HT1080 (cell line): ENCODE measurements around the gene TMEM171. TPM values are rescaled to one million over a fixed set of nuclear protein-coding genes. Genes with fewer than 3 reads are reported as not detected.

Experiments
- DNase-seq: peaks from one replicate; pipeline ENCODE4 v3.0.0-alpha.2; 2015; ENCODE audit warnings: low read depth
- polyA plus RNA-seq, 2 experiments: library from polyadenylated mRNA; depleted of rRNA; stranded (reverse); fragments of >200 nt; gene quantifications; 2 replicates each; pipeline ENCODE4 v1.2.3, GENCODE V29; 2015
- total RNA-seq: library from RNA; depleted of rRNA; stranded (reverse); fragments of >200 nt; shearing (Covaris generic); gene quantifications from 2 replicates; pipeline ENCODE4 v1.2.3, GENCODE V29; 2014; rRNA removed

Gene TMEM171, protein sequence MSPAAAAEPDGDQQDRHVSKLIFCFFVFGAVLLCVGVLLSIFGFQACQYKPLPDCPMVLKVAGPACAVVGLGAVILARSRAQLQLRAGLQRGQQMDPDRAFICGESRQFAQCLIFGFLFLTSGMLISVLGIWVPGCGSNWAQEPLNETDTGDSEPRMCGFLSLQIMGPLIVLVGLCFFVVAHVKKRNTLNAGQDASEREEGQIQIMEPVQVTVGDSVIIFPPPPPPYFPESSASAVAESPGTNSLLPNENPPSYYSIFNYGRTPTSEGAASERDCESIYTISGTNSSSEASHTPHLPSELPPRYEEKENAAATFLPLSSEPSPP
- not detected in 2 replicates for total RNA-seq
- polyA plus RNA-seq (2015; cell fraction: cytosol; rRNA removed): 0.40 and 0.50 TPM in 2 replicates
- polyA plus RNA-seq (2015; cell fraction: nucleus; rRNA removed): 0.42 and 0.73 TPM in 2 replicates

DNA sequence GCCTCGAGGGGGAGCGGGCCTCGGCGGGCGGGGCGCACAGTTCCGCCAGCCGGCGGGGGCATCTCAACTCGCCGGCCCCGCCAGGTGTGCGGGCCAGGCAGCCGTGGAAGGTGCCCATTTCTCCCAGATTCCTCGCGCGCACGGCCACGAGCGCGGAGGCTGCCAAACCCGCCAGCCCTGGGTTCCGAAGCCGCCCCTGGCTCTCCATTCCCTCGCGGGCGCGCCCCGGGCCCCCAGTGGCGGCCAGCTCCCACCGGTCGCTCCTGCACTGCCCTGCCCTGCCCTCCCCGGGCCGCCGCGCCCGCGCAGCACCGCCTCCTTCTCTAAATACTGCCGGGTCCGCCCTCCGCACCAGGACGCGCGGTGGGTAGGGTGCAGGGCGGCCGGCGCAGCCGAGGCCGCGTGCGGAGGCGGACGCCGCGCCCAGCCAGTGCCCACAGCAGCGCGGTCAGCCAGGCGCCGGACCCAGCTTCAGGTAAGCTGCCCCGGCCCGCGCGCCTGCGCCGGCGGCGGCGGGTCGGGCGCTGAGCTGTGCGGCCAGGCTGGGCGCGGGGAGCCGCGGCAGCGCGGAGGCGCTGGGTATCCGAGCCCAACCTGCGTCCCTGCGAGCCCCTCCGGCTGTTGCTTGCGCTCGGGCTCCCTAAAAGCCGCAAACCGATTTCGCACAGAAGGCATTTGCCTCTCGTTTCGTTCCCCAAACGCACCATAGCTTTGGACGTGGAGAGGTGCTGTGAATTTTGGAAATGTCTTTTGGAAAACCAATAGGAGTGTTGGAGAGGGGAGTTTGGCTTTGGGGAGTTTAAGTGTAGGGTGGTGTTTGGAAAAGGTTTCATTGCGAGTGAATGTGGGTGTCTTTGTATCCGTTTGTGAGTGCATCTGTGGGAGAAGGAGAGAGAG is at the start of gene TMEM171:
TSS of gene TMEM171 (plus strand) at position 354 of the 897 bp plus-strand sequence. CDS start 2,799 bp downstream, outside the sequence.
- no peak for DNase-seq

DNA sequence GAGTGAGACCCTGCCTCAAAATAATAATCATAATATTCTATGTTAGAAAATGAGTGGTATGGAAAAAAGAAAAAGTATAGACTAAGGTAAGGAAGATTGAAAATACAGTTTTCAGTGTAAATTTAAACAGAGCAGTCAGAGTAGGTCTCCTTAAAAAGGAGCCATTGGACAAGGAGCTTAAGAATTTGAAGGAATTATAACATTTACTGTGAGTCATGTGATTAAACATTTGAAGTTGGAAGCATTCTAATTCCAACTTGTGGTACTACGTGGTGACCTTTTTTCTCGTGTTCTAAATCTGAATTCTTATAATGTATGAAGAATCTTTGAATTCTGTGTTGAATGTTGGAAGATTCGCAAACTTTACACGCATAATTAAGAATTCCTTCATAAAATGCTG is 39.3 kb upstream of the TMEM171 start:
- DNase-seq: no peak

- no peak for DNase-seq
Observed at GRCh38 chr5:73088026-73088425, 32.3 kb upstream of the TMEM171 start.

DNA sequence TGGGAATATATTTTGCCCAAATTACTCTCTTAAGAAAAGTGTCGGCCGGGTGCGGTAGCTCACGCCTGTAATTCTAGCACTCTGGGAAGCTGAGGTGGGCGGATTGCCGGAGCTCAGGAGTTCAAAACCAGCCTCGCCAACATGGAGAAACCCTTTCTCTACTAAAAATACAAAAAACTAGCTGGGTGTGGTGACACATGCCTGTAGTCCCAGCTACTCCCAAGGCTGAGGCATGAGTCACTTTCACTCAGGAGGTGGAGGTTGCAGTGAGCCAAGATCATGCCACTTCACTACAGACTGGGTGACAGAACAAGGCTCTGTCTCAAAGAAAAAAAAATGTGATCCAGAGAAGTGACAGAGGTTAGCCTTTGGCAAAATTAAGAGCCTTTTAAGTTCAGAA is 26.4 kb upstream of the TMEM171 start:
- peak; percentile 91 for DNase-seq

DNA sequence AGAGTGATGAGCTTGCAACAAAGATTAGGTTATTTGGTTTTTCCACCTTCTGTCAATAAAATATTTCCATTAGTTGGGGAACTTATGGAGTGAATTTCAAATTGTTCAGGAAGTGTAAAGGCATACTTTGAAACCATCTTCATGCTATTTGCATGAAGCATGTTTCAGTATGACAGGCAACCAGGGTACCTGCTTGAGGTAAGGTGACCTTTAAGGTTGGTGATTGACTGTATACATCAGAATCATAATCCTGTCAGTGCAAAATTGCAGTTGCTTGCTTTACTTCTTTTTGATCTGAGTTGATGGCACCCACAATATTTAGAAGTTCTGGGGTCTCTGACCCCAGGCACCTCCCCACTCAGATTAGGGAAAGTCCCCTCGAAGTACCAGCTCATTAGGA is 26.0 kb upstream of the TMEM171 start:
- no peak for DNase-seq

GRCh38 chr5:73095564-73096238 is 24.7 kb upstream of the TMEM171 start:
- no peak for DNase-seq

- DNase-seq: peak; percentile 48
Observed at GRCh38 chr5:73096239-73096575, 24.2 kb upstream of the TMEM171 start.

DNA sequence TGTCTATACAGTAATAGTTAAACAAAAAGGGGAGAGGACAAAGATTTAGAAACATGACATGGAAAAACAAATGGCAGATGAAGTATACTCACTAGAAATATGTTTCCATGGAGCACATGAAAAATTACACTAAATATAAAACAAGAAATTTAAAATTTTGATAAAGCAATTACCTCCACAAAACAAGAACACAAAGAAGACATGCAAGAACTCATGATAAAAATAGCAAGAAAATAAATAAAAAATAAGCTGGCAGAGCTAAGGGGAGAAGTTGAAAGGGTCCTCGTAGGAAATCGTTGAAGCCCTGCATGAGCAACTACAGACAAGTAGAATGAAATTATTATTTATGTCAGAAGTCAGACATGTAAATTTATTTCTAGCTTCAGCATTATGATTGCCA is 22.6 kb upstream of the TMEM171 start:
- DNase-seq: no peak

- DNase-seq: no peak
Observed at GRCh38 chr5:73100109-73100508, 20.3 kb upstream of the TMEM171 start.

- no peak for DNase-seq
Observed at GRCh38 chr5:73103870-73104299, 16.5 kb upstream of the TMEM171 start.

GRCh38 chr5:73104326-73104725 is 16.0 kb upstream of the TMEM171 start:
- no peak for DNase-seq

DNA sequence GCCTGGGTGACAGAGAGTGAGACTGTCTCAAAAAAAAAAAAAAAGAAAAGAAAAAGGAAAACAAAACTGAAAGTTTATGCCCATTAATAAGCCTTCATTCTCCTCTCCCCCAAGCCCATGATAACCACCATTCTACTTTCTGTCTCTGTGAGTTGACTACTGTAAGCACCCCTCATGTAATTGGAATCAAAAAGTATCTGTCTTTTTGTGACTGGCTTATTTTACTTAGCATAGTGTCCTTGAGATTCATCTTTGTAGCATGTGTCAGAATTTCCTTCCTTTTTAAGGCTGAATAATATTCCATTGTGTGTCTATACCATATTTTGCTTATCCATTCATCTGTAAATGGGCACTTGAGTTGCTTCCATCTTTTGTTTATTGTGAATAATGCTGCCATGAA is 14.0 kb upstream of the TMEM171 start:
- no peak for DNase-seq

DNA sequence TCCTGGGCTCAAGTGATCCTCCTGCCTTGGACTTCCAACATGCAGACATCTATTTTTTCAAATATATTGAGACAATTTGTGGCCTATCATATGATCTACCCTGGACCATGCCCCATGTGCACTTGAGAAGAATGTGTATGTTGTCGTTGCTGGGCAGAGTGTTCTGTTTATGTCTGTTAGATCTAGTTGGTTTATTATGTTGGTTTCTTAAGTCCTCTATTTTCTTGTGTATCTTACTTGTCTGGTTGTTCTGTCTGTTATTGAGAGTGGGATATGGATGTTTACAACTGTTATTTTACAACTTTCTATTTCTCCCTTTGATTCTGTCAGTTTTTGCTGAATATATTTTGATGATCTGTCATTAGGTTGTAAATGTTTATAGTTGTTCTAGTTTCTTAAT is 10.2 kb upstream of the TMEM171 start:
- DNase-seq: no peak

DNA sequence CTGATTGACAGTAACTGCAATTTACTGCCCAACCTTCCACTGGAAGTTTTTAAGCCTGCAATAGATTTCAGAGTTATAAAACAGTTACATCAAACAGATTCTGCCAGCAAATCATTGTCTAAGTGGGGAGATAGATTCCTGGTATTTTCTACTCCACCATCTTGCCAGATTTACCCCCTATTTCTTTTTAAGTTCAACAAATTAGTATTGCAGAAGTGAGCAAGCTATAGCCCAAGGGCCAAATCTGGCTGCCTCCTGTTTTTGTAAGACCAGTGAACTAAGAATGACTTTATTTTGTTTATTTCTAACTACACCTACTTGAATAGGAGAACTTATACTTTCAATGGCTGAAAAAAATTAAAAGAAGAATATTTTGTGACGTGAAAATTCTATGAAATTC is 8.8 kb upstream of the TMEM171 start:
- no peak for DNase-seq

- DNase-seq: no peak
Observed at GRCh38 chr5:73112359-73112758, 8.0 kb upstream of the TMEM171 start.

- no peak for DNase-seq
Observed at GRCh38 chr5:73114044-73114688, 6.2 kb upstream of the TMEM171 start.

GRCh38 chr5:73115399-73116051 is 4.8 kb upstream of the TMEM171 start:
- peak; percentile 85 for DNase-seq

GRCh38 chr5:73116506-73116905 is 3.9 kb upstream of the TMEM171 start:
- no peak for DNase-seq

GRCh38 chr5:73117088-73117740 is 3.2 kb upstream of the TMEM171 start:
- no peak for DNase-seq

DNA sequence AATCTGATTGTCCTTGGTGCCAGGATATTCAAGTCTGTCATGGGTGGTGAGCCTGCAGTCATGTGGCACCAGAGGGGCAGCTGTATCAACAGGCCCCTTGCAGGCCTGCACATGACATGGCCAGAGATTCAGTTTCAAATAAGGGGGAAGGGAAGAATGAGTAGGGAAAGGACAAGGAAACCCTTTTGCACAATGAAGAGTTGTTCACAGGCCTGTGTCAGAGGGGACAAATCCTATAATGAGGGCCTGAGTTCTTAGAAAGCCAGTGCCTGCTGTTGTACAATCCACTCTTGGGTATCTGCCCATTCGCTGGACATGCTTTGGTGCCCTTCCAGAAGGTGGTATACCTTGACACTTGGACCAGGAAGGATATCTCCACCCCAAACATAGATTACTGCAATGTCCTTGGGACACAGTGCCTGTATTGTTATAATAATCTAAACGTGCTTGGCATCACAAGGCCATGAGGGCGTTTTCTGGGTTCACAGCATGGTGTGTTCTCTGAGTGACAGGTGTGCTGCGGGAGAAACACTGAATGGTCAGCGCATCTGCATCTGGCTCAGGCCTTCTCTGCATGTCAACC is 1.9 kb upstream of the TMEM171 start:
- no peak for DNase-seq
